PC-9 (cell line): ENCODE measurements around the gene VILL. TPM values are rescaled to one million over a fixed set of nuclear protein-coding genes. Genes with fewer than 3 reads are reported as not detected.

Experiments used
- BruUV-seq: library from RNA; stranded (reverse); fragments of 400-500 nt; replicated peaks from 2 replicates; lab custom pipeline; 2021; lab: Mats Ljungman, UMichigan
- CTCF ChIA-PET: fragments of 300-600 bp; sonication (Branson Sonifier 250); formaldehyde crosslinking; loops from one replicate; lab custom pipeline; 2022; ENCODE audit warnings: antibody characterized with exemption; lab: Charles Lee
- POLR2A ChIA-PET: fragments of 300-600 bp; sonication (Branson Sonifier 250); formaldehyde crosslinking; loops from one replicate; lab custom pipeline; 2022; ENCODE audit warnings: antibody characterized with exemption; ENCODE audit not compliant: unreplicated experiment; lab: Charles Lee
- DNase-seq, 2 experiments: peaks; one replicate each; pipeline versions ENCODE4 v3.0.0 to v3.0.0-alpha.2; 2015 to 2022; ENCODE audit warnings: mixed read lengths in 1 of 2
- H2AFZ ChIP-seq: fragments of 200-600 bp; sonication (generic); 2 replicates; pipeline ENCODE4 v1.8.1; 2017; ENCODE audit warnings: antibody characterized with exemption
- H3F3A ChIP-seq: fragments of 200-600 bp; sonication (generic); 2 replicates; pipeline ENCODE4 v1.8.1; 2017; ENCODE audit warnings: antibody characterized with exemption, mild to moderate bottlenecking, low read depth; ENCODE audit not compliant: insufficient read depth
- H3K27ac ChIP-seq: fragments of 200-600 bp; sonication (generic); 2 replicates; pipeline ENCODE4 v1.6.1; 2016; ENCODE audit warnings: mixed run types
- H3K27me3 ChIP-seq: fragments of 200-600 bp; sonication (generic); 2 replicates; pipeline ENCODE4 v1.6.1; 2016; ENCODE audit warnings: low read depth, mixed run types; ENCODE audit not compliant: insufficient read depth
- H3K36me3 ChIP-seq: fragments of 200-600 bp; sonication (generic); 2 replicates; pipeline ENCODE4 v1.6.1; 2016; ENCODE audit warnings: low read depth, mixed run types
- H3K4me1 ChIP-seq: fragments of 200-600 bp; sonication (generic); replicated peaks from 2 replicates; pipeline ENCODE4 v1.6.1; 2016; ENCODE audit warnings: mixed run types; ENCODE audit not compliant: insufficient read depth
- H3K4me2 ChIP-seq: fragments of 200-600 bp; sonication (generic); 2 replicates; pipeline ENCODE4 v1.6.1; 2017; ENCODE audit warnings: mixed run types
- H3K4me3 ChIP-seq: fragments of 200-600 bp; sonication (generic); 2 replicates; pipeline ENCODE4 v1.6.1; 2016; ENCODE audit warnings: mixed run types
- H3K79me2 ChIP-seq: fragments of 200-600 bp; sonication (generic); 2 replicates; pipeline ENCODE4 v1.6.1; 2017; ENCODE audit warnings: low read depth, mixed run types
- H3K9me2 ChIP-seq: fragments of 200-600 bp; sonication (generic); 2 replicates; pipeline ENCODE4 v1.8.1; 2017; ENCODE audit warnings: mild to moderate bottlenecking; ENCODE audit not compliant: insufficient read depth
- H3K9me3 ChIP-seq: fragments of 200-600 bp; sonication (generic); 2 replicates; pipeline ENCODE4 v1.8.1; 2016; ENCODE audit warnings: low read depth; ENCODE audit not compliant: insufficient read depth
- H4K20me1 ChIP-seq: fragments of 200-600 bp; sonication (generic); 2 replicates; pipeline ENCODE4 v1.8.1; 2017; ENCODE audit not compliant: insufficient read depth
- EZH2 ChIP-seq: fragments of 200-600 bp; sonication (generic); IDR thresholded peaks from 2 replicates; pipeline ENCODE4 v1.8.0; 2017; ENCODE audit warnings: antibody characterized with exemption, low read depth
- intact Hi-C: fragments of 100-400 bp; cut with micrococcal nuclease; formaldehyde crosslinking; loops from one replicate; pipeline ENCODE4 v1.10.0; 2022; ENCODE audit not compliant: unreplicated experiment
- microRNA-seq: library from miRNA; unstranded; fragments of <30 nt; microRNA quantifications from one replicate; pipeline ENCODE4 v1.2.0, GENCODE V29; 2021; ENCODE audit warnings: borderline number of aligned reads, borderline replicate concordance
- total RNA-seq: library from RNA; stranded (reverse); gene quantifications from 2 replicates; pipeline ENCODE4 v1.2.3, GENCODE V29; 2021
- TF ChIP-seq, protein P1 (sequence below): fragments of 200-600 bp; sonication (generic); conservative IDR thresholded peaks from 2 replicates; pipeline ENCODE4 v1.6.1; 2017; ENCODE audit warnings: mixed run types, antibody characterized with exemption, mild to moderate bottlenecking, moderate library complexity

Gene VILL
- total RNA-seq, 1 experiment from 2014 or later = 14.7 TPM

DNA sequence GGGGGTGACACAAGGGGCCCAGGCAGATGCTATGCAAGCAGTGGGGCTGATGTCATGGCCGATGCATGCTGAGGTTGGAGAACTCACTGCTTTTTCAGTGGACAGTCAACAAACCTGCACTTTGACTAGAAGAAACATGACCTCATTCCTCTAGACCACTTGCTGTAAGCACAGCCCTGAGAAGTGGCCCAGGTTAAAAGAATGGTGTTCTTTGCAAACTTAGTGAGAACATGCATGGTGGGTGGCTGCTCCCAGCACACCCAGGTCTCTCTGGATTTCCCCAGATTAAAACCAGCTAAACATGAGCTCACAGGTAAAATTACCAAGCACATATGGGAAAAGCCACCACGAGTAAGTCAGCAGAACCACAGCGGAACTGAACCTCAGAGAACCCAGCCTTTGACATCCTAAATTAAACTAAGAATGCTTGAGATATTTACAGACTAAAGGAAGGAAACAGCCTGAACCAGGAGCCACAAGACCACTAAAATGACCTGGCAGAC, 64.0 kb downstream of the VILL start:
- TF ChIP-seq, protein P1, sequence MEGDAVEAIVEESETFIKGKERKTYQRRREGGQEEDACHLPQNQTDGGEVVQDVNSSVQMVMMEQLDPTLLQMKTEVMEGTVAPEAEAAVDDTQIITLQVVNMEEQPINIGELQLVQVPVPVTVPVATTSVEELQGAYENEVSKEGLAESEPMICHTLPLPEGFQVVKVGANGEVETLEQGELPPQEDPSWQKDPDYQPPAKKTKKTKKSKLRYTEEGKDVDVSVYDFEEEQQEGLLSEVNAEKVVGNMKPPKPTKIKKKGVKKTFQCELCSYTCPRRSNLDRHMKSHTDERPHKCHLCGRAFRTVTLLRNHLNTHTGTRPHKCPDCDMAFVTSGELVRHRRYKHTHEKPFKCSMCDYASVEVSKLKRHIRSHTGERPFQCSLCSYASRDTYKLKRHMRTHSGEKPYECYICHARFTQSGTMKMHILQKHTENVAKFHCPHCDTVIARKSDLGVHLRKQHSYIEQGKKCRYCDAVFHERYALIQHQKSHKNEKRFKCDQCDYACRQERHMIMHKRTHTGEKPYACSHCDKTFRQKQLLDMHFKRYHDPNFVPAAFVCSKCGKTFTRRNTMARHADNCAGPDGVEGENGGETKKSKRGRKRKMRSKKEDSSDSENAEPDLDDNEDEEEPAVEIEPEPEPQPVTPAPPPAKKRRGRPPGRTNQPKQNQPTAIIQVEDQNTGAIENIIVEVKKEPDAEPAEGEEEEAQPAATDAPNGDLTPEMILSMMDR = no peak
- no peak for TF ChIP-seq EZH2

More for the DNA sequence above, 64.0 kb downstream of the VILL start:
- H2AFZ ChIP-seq = no peak overlapping the region
- H3K4me3 ChIP-seq = no peak overlapping the region
- no peaks in the 10 kb centered on the region for H3F3A ChIP-seq
- intact Hi-C loops = no loop called here
- no peak overlapping the region for H3K4me2 ChIP-seq
- H3K36me3 ChIP-seq = no peaks in the 10 kb centered on the region
- no peaks in the 10 kb centered on the region for H3K9me3 ChIP-seq
- ChIA-PET CTCF (no interaction called here), POLR2A (no interaction called here)
- BruUV-seq = no TSS peak
- no peaks in the 10 kb centered on the region for H3K79me2 ChIP-seq
- H3K27ac ChIP-seq = no peak overlapping the region
- H4K20me1 ChIP-seq = no peaks in the 10 kb centered on the region
- H3K27me3 ChIP-seq = 0 out of 2 replicates have a peak, but pooled peaks cover 3% of the 10 kb centered on the region
- no peaks in the 10 kb centered on the region for H3K9me2 ChIP-seq
- no peaks in the 10 kb centered on the region for H3K4me1 ChIP-seq
- DNase-seq = no peak

Small RNA genes lying within 50 kb of the gene (microRNA-seq; reads per million reads assigned to microRNA genes)
- 16.2 reads per million, percentile 28 among the genes with 10 or more reads in this experiment for gene MIR26A1

Other genes with a start within 250 kb of the VILL start
- gene CTDSPL, start 128.9 kb upstream of the VILL start, total RNA-seq = 118 and 124 TPM in 2 replicates
- 13.5 and 19.4 TPM in 2 replicates for gene PLCD1, start 38.9 kb downstream of the VILL start, total RNA-seq
- 0.35 and 0.45 TPM in 2 replicates for gene DLEC1, start 48.4 kb downstream of the VILL start, total RNA-seq
- gene ACAA1, start 146.3 kb downstream of the VILL start, total RNA-seq = 58.9 and 65.8 TPM in 2 replicates
- 25.0 and 27.4 TPM in 2 replicates for gene MYD88, start 147.9 kb downstream of the VILL start, total RNA-seq
- gene OXSR1, start 174.8 kb downstream of the VILL start, total RNA-seq = 50.2 and 54.3 TPM in 2 replicates